Cardiac fibroblast (primary cell): ENCODE measurements around the gene RBM8A.

ENCODE experiments used
- DNase-seq, 2 donors: peaks; one replicate each; pipeline versions ENCODE4 v3.0.0 to v3.0.0-alpha.2; 2010; ENCODE audit warnings: low read depth in 2 of 2
- H3K4me3 ChIP-seq, 2 donors: replicated peaks in 1 of 2; 1 replicate in 1 of 2; 2 replicates in 1 of 2; pipeline ENCODE4 v1.5.1; 2011; ENCODE audit warnings: low read depth in 2 of 2, low read length in 2 of 2, mild to moderate bottlenecking in 2 of 2, moderate library complexity in 1 of 2
- CTCF ChIP-seq: IDR thresholded peaks from one replicate; pipeline ENCODE4 v1.5.1; 2011; ENCODE audit warnings: low read depth, mild to moderate bottlenecking, low read length, inconsistent platforms

Gene RBM8A

GRCh38 chr1:145927063-145927886, at the start of gene RBM8A:
Gene RBM8A (minus strand): TSS chr1:145927484. CDS start chr1:145927426, 58 bp downstream.
- peak; percentile 55 for TF ChIP-seq CTCF
- H3K4me3 ChIP-seq: peak within 1 kb of the TSS; percentile 73 to 77
- peak; percentile 99 for DNase-seq

- H3K4me3 ChIP-seq: no peak overlapping the region
- no peak for TF ChIP-seq CTCF
- no peak for DNase-seq
Observed at GRCh38 chr1:145977016-145977415, 49.7 kb upstream of the RBM8A start.

GRCh38 chr1:145975216-145975615, 47.9 kb upstream of the RBM8A start:
- DNase-seq: no peak
- H3K4me3 ChIP-seq: no peak overlapping the region
- TF ChIP-seq CTCF: no peak

GRCh38 chr1:145974721-145975120, 47.4 kb upstream of the RBM8A start:
- no peak for DNase-seq
- TF ChIP-seq CTCF: no peak
- no peak overlapping the region for H3K4me3 ChIP-seq

GRCh38 chr1:145972580-145972979, 45.3 kb upstream of the RBM8A start:
- H3K4me3 ChIP-seq: no peak overlapping the region
- DNase-seq: no peak
- TF ChIP-seq CTCF: no peak

GRCh38 chr1:145967288-145967687, 40.0 kb upstream of the RBM8A start:
- DNase-seq: no peak
- no peak for TF ChIP-seq CTCF
- H3K4me3 ChIP-seq: no peak overlapping the region
